MM.1S (cell line): ENCODE results near the gene BPIFB1.

Experiments
- CTCF ChIP-seq: fragments of 300-600 bp; sonication (generic); IDR thresholded peaks from 2 replicates; pipeline ENCODE4 v1.5.1; 2016; ENCODE audit warnings: antibody characterized with exemption, low read length, mixed read lengths
- EZH2phosphoT487 ChIP-seq: fragments of 300-600 bp; sonication (generic); IDR thresholded peaks from 2 replicates; pipeline ENCODE4 v1.6.1; 2018; ENCODE audit warnings: antibody characterized with exemption, low read length

DNA sequence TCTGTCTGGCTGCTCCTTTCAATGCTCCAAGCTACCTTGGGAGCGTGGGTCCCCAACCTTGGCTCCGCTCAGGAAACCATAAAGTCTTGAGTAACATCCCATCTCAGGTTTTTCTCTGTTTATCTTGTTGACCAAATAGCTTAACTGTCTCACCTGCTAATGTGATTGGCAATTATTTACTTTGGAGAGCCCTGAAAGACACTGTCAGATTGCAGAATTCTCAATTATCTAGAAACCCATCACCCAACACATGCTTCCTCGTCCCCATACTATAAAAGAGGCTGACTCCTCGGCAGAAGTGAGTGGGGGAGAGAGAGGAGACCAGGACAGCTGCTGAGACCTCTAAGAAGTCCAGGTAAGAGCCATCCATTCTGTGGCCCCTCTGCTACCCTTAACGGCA is 47.3 kb upstream of the BPIFB1 start, which contains the start of gene BPIFA1:
- TF ChIP-seq CTCF: no peak
- no peak for TF ChIP-seq EZH2phosphoT487
